ENCODE results near the gene RNASEH1. TPM values are rescaled to one million over a fixed set of nuclear protein-coding genes. Genes with fewer than 3 reads are reported as not detected.

RNASEH1 gene
- total RNA-seq, 1 experiment from 2014 or later: 21.9 TPM

GRCh38 chr2:3557639-3558204 is 411 bp downstream of the RNASEH1 start:
- DNase-seq (ENCODE audit: low spot score): no peak

- no peak for DNase-seq (ENCODE audit: low spot score)
Observed at GRCh38 chr2:3553946-3554345, 4.2 kb downstream of the RNASEH1 start.

GRCh38 chr2:3547915-3548314 is 10.2 kb downstream of the RNASEH1 start:
- DNase-seq (ENCODE audit: low spot score): no peak

DNA sequence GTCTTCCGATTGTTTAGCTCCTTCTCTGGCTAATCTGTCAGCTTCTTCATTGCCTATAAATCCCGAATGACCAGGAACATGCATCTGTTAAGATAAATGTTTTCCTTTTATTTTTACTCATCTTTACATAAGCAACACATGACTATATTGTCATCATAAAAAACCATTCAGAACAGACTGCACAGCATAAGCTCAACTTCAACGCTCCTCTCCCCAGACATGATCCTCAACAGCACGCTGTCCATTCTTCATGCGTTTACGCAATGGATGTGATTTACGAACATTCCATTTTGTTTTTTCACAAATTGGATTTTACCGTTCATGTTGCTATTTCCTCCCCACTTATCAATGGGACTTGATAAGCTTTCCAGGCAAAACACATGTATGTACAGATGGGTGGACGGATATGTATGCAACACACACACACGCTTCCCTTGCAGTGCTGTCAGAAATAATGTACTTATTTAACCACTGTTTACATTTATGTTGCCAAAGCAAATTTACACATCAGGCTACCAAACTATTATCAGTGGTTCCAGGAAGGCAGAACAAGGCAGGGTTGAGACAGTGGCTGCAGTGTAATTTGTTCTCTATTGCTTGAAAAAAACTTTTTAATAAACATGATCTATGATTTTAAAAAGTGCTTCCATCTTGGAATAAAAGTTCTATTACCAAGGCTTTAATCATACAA is 12.2 kb downstream of the RNASEH1 start:
- no peak for DNase-seq (ENCODE audit: low spot score)

DNA sequence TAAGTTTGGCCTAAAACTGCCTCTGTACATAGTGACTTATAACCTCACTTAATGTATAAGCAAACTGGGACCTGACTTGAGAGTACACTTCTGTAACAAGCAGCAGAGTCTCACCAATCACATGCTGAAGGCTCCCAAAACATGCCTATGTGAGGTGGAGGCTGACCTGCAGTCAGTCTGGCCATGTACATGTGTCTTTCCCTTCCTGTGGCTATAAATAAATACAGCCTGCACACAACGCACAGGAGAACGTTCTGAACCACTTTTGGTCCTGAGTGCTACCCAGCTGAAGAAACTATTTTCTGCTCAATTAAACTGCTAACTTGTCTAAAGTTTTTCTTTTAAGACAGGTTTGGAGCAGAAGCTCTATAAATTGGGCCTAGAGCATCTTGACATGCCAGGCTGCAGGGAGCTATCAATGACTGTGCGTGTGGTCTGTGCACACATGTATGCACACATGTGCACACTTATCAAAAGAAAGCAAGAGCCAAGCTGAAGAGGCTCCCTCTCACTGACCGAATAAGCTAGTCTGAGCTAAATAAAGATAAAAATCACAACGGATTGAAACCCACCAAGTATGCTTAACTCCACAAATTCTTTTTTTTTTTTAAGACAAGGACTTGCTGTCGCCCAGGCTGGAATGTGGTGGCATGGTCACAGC is 15.0 kb downstream of the RNASEH1 start:
- DNase-seq (ENCODE audit: low spot score): no peak

DNA sequence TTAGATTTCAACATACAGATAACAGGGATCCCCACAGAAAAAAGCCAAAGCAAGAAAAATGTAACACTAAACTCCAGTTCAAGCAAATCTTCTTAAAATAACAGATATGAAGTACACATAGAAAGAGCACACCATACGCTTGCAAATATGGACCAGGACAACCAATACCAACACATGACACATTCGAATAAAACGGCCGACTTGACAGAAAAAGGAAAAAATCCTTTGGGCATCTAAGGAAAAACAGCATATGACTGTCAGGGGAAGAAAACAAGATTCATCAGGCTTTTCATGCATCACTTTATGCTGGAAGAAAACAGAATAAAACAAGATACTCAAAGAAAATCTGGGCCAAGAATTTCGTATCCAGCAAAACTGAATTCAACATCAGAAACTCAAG is 16.0 kb downstream of the RNASEH1 start:
- no peak for DNase-seq (ENCODE audit: low spot score)

DNA sequence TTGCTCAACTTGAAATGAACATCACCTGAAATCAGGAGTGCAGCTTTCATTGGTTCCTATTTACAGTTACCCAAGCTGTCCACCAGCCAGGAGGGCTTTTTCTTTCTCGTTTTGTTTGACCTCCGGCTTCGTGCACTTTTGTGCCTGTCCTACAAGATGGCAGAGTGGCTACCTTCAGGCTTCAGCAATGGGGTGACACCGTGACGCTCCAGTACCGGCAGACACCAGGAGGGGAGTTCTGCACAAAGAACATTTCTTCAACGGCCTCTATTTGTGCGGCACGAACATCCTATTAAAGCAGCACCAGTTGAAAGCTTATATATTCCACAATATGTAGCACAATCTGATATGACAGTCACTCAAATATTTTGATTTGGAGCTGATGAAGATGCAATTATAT is 18.3 kb downstream of the RNASEH1 start:
- DNase-seq (ENCODE audit: low spot score): no peak

DNA sequence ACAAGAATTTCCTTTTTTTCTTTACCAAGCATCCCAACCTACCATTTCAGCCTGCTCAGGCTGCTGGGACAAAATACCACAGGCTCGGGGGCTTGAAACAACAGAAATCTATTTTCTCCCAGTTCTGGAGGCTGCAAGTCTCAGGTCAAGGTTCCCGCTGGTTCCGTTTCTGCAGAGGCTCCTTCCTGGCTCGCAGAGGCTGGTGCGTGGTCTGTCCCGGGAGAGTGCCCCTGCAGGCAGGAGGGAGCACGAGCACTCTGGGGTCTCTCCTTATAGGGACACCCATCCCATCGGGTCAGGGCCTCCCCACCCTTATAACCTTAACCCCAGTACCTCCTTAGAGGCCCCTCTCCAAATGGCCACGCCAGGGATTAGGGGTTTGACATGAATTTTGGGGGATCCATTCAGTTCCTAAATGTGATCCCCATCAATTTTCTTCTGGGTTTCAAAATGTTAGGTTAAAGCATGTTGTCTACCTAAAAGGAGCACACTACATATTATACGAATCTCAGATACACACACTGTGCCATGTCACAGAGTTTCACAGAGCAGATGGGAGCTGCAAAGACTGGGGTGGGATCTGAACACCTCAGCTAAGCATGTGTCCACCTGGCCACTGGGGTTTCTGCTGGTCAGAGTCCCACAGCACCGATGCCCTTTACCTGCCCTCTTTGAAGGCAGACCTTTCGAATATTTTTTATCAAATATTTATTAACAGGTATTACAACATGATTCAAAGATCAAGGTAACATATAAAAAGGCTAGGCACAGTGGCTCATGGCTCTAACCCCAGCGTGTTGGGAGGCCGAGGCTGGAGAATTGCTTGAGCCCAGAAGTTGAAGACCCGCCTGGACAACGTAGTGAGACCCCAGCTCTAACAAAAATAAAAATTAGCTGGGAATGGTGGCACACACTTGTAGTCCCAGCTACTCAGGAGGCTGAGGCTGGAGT is 21.2 kb downstream of the RNASEH1 start:
- peak; percentile 42 for DNase-seq (ENCODE audit: low spot score)

DNA sequence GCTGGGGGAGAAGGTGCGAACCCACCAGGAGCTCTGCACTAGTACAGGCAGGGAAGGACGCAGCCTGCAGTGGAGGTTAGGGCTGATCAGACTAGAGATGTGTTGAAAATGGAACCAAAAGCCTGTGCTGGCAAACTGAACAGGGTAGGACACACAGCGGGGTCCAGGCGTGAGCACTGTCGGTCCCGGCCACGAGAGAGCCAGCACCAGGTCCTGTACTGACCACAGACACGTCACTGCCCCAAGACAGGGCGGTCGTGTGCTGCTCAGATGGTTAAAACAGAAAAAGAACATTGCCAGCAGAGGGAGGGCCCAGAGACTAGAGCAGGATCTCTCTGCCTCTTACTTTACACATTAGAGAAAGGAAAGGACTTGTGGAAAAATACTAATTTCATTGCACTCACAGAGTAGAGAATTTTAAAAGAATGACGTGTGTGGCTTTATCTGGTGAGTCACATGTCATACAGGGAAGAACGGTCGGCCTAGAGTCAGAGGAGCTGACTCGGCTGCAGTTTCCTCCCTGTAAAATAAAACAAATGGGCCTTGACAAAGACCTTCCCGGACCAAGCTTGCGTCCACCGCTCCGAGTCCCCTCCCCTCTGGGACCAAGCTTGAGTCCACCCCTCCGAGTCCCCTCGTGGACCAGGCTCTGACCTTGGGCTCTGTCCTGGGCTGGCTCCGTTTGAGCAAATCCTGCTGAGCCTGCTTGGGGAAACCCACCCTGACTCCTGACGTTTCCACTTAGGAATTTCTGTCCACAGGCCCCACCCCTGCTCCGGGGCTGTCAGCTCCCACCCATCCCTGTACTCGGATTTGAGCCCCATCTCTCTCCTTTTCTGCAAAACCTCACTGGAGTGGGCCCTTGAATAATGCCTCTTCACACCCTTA is 22.1 kb downstream of the RNASEH1 start:
- peak; percentile 62 for DNase-seq (ENCODE audit: low spot score)

DNA sequence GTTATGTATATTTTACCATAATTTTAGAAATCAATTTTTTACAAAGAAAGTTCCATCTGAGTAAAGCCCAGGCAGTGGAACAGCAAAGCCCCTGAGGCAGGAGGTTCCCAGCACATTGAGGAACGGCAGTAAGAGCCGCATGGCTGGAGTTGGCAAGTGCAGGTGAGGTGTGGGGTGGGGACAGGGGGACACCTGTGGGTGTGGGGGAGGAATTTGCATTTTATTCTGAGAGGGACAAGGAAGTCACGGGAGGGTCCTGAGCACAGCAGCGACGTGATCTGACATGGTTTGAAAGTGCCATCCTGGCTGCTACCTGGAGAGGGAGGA is 22.7 kb downstream of the RNASEH1 start:
- DNase-seq (ENCODE audit: low spot score): no peak

DNA sequence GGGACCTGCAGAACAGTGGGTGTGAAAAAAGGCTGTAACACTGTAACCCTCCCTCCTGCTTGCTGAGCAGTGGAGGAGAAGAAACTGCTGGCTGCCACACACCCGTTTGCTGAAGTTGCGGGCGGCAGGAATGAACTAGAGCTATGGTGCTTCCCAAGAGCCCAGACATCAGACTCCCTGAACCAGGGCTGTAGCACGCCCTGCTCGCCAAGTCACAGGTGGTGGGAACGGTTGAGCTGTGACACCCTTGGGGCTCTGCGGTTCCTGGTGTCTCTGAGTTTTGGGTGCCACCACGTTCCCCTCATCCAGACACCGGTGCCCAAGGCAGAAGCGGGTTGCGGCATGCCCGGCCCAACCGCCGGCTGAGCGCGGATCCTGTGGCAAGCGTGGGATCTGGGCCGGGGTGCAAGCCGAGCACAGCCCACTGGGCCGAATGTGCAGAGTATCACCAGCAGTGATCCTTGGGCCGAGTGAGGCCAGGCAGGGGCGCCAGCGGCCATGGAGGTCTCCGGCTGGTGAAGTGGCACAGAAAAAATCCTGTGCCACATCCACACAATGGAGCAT is 23.8 kb downstream of the RNASEH1 start:
- no peak for DNase-seq (ENCODE audit: low spot score)

DNA sequence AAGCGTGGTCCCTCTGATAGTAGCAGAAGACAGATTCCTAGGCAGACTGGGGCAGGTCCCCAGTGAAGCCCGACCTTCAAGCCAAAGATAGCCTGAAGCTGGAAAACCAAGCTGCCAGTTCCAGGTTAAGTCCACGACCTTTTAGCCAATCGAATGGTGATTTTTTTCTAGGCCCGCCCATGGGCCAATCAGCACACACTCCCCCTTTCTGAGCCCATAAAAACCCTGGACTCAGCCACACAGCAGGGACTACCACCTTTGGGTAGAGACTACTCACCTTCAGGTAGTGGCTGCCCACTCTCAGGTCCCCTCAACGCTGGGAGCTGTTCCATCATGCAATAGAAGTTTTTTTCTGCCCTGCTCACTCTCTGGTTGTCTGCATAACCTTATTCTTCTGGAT is 24.3 kb downstream of the RNASEH1 start:
- no peak for DNase-seq (ENCODE audit: low spot score)

DNA sequence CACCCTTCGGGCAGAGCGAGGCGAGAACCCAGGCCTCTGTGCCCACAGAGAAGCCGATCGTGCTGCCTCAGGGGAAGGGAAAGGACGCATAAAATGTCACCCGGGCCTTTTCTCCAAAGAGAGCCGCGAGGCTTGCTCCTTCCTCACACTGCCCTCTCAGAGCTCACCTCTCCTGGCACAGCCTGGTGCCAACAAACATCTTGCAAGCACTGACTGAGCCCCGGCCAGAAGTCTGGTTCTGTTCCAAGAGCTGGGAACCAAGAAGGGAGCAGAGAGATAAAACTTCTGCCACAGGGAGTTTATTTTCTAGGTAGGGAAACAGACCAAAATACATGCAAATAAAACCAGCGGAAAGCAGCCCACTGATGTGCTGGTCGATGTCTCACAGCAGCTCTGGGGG is 25.2 kb downstream of the RNASEH1 start:
- no peak for DNase-seq (ENCODE audit: low spot score)

DNA sequence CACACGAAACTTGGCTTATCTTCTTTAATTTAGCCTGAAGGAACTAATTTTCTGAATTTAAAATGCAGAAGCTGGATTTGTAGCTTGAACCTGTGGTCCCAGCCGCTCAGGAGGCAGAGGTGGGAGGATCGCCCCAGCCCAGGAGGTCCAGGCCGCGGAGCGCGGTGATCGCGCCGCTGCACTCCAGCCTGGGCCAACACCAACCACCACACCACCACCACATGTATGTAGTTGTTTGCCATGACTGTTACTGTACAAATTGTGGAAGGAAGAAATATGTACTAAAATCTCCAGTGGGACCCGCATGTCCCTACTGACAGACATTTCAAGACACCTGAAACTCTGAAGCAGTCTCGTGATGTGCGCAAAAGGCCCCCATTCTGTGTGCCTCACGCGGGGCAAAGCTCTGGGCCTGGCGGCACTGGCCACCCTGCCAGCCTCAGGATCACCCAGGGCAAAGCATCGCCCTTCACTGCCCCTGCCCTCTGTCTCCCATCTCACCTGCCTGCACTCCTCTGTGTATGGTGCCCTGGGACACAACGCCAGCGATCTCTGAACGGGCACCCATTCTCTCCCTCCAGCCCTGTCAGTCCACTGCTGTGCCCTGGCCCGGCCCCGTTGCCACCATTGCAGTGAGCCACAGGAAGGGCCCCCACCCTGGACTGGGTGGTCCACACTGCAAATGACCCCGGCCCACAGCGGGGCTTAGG is 28.7 kb downstream of the RNASEH1 start:
- no peak for DNase-seq (ENCODE audit: low spot score)

GRCh38 chr2:3527886-3528785 is 30.0 kb downstream of the RNASEH1 start:
- no peak for DNase-seq (ENCODE audit: low spot score)

DNA sequence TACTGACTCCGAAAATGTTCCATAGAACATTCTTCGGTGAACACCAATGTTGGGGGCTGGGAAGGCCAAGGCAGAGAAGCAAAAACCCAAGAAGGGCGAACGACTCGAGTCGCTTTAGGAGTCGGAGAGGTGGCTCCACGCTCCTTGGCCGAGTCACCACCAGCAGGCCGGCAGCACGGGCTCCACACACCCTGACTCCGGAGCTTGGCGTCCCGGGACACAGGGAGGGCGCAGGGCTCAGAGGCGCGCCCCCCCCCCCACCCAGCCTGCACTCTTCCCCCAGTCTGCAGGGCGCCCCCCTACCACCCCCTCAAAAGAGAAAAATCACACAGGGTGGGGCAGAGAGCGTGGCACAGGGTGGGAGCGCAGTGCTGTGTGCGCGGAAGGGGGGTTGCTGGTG is 31.3 kb downstream of the RNASEH1 start:
- DNase-seq (ENCODE audit: low spot score): no peak

DNA sequence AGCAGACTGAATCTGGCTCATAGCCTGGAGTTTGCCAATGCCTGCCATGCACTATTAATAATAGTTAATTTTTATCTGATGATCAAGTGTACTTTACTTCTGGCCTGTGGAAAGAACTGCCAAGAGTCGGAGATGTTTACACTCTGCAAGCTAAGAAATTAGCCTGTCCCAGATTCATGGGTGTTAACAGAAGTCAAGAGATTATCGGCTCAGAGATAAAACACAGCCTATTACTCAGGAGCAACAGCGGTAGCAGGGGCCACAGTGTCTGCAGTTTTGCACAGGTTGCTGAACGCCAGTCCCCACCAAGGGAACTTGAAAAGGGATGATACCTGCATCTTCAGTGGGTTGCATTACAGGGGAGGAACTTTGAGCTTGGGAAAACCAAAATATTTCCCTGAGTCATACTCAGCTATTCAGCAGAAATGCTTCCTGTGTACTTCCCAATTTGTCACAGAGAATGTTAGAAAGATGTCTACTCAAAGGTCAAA is 34.5 kb downstream of the RNASEH1 start:
- no peak for DNase-seq (ENCODE audit: low spot score)

DNA sequence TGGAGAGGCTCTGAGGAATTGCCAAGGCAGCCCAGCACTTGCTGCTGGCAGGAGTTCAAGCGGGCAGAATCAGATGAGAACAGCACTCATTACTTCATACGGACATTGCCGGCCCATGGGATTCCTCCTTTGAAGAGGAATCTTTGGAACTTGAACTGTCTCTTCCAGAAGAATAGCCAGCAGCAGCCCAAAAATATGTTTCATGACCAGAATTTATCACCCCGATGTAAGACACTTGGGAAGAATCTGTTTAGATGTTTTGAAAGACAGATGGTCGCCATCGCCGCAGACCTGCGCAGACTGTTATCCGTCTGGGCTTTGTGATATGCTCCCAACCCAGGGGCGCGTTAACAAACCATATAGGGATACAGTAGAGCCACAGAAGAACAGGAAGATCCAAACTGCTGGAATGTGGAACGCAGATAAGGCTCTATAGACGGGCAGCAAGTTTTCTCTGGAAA is 35.1 kb downstream of the RNASEH1 start:
- DNase-seq (ENCODE audit: low spot score): no peak

GRCh38 chr2:3520591-3520990 is 37.5 kb downstream of the RNASEH1 start:
- DNase-seq (ENCODE audit: low spot score): no peak
